ENCODE measurements around the gene SC5D. TPM values are rescaled to one million over a fixed set of nuclear protein-coding genes. Genes with fewer than 3 reads are reported as not detected.

The SC5D gene
- total RNA-seq, 2 experiments from 2014 or later: 87.7 to 92.7 TPM

GRCh38 chr11:121250843-121251242, 41.7 kb upstream of the SC5D start:
- DNase-seq (no peak), ATAC-seq (ENCODE audit: poor library complexity) (no peak)
- no peak for TF ChIP-seq CTCF (IDR thresholded peaks at IDR 0.05)
- ChIA-PET POLR2A (no interaction called here), CTCF (interaction anchor here (0.7 to 1.7 kb wide), 2 partner anchors 184 to 341 kb away, joined by 3 to 10 read pairs; no protein-coding TSS in a partner anchor)
- Mint-ChIP-seq H3K36me3 (ENCODE audit: low read depth) (no peaks in the 10 kb centered on the region), H3K27me3 (no peaks in the 10 kb centered on the region), H3K9me3 (no peaks in the 10 kb centered on the region), H3K4me3 (no peak overlapping the region), H3K4me1 (ENCODE audit: low read depth) (peaks cover 5% of the 10 kb centered on the region), H3K27ac (no peak overlapping the region)
- H3K27ac ChIP-seq (ENCODE audit: low read depth in 1 of 2, low read length in 2 of 2): no peak overlapping the region
- H3K9me3 ChIP-seq (ENCODE audit: control insufficient read depth in 1 of 2, insufficient read depth in 1 of 2, low read length in 2 of 2): no peaks in the 10 kb centered on the region
- H3K4me1 ChIP-seq (ENCODE audit: insufficient read depth, low read length): no peaks in the 10 kb centered on the region
- H3K36me3 ChIP-seq (ENCODE audit: insufficient read depth, low read length): no peaks in the 10 kb centered on the region
- no peak overlapping the region for H3K4me3 ChIP-seq (ENCODE audit: low read length)
- no peaks in the 10 kb centered on the region for H3K27me3 ChIP-seq (ENCODE audit: control insufficient read depth in 1 of 2, insufficient read depth in 2 of 2, low read length in 2 of 2)
- intact Hi-C loops (cut with DNase I, micrococcal nuclease): no loop called here

- ChIA-PET CTCF (interaction anchor here (0.8 to 1.2 kb wide), 2 partner anchors 11 to 176 kb away, joined by 3 read pairs; no protein-coding TSS in a partner anchor), POLR2A (no interaction called here)
- Mint-ChIP-seq H3K27me3 (no peaks in the 10 kb centered on the region), H3K4me1 (ENCODE audit: low read depth) (peaks cover 5% of the 10 kb centered on the region), H3K4me3 (no peak overlapping the region), H3K36me3 (ENCODE audit: low read depth) (no peaks in the 10 kb centered on the region), H3K27ac (no peak overlapping the region), H3K9me3 (no peaks in the 10 kb centered on the region)
- Histone ChIP-seq H3K4me3 (ENCODE audit: low read length) (no peak overlapping the region), H3K4me1 (ENCODE audit: insufficient read depth, low read length) (no peaks in the 10 kb centered on the region), H3K27ac (ENCODE audit: low read depth in 1 of 2, low read length in 2 of 2) (no peak overlapping the region), H3K9me3 (ENCODE audit: control insufficient read depth in 1 of 2, insufficient read depth in 1 of 2, low read length in 2 of 2) (no peaks in the 10 kb centered on the region), H3K27me3 (ENCODE audit: control insufficient read depth in 1 of 2, insufficient read depth in 2 of 2, low read length in 2 of 2) (no peaks in the 10 kb centered on the region), H3K36me3 (ENCODE audit: insufficient read depth, low read length) (no peaks in the 10 kb centered on the region)
- intact Hi-C loops (cut with DNase I, micrococcal nuclease): no loop called here
- ATAC-seq (ENCODE audit: poor library complexity): no peak
- no peak for TF ChIP-seq CTCF (IDR thresholded peaks at IDR 0.05)
- no peak for DNase-seq
Measured at GRCh38 chr11:121253951-121254350, 38.6 kb upstream of the SC5D start.

GRCh38 chr11:121254756-121255155, 37.8 kb upstream of the SC5D start:
- Histone ChIP-seq H3K4me3 (ENCODE audit: low read length) (no peak overlapping the region), H3K4me1 (ENCODE audit: insufficient read depth, low read length) (no peaks in the 10 kb centered on the region), H3K9me3 (ENCODE audit: control insufficient read depth in 1 of 2, insufficient read depth in 1 of 2, low read length in 2 of 2) (no peaks in the 10 kb centered on the region), H3K36me3 (ENCODE audit: insufficient read depth, low read length) (no peaks in the 10 kb centered on the region), H3K27me3 (ENCODE audit: control insufficient read depth in 1 of 2, insufficient read depth in 2 of 2, low read length in 2 of 2) (no peaks in the 10 kb centered on the region), H3K27ac (ENCODE audit: low read depth in 1 of 2, low read length in 2 of 2) (no peak overlapping the region)
- TF ChIP-seq CTCF (IDR thresholded peaks at IDR 0.05): no peak
- Mint-ChIP-seq H3K4me3 (no peak overlapping the region), H3K9me3 (no peaks in the 10 kb centered on the region), H3K4me1 (ENCODE audit: low read depth) (no peaks in the 10 kb centered on the region), H3K27me3 (no peaks in the 10 kb centered on the region), H3K27ac (no peak overlapping the region), H3K36me3 (ENCODE audit: low read depth) (no peaks in the 10 kb centered on the region)
- DNase-seq (no peak), ATAC-seq (ENCODE audit: poor library complexity) (no peak)
- CTCF ChIA-PET: interaction anchor here (1.1 to 1.2 kb wide), 2 partner anchors 10 to 337 kb away, joined by 3 read pairs; no protein-coding TSS in a partner anchor
- intact Hi-C loops (cut with DNase I, micrococcal nuclease): no loop called here
- POLR2A ChIA-PET: no interaction called here

Measured in CD4-positive, alpha-beta T cell (primary cell).